Esophagus squamous epithelium (tissue), 4 donors: ENCODE measurements around the gene MRPL19.
A peak's percentile ranks its signal among the peaks of the same experiment; 100 is the strongest.

ENCODE experiments used
- CTCF ChIP-seq, 6 experiments: fragments of 450-650 bp in 4 of 6; fragments of 200-600 bp in 2 of 6; sonication (generic) in 2 of 6; IDR thresholded peaks; one replicate each; pipeline ENCODE4 v1.5.1; 2016 to 2019; ENCODE audit warnings: antibody characterized with exemption in 6 of 6, mild to moderate bottlenecking in 4 of 6, moderate library complexity in 4 of 6
- POLR2A ChIP-seq, 4 donors: fragments of 450-650 bp; IDR thresholded peaks; one replicate each; pipeline ENCODE4 v1.6.1; 2017; ENCODE audit warnings: antibody characterized with exemption in 4 of 4, mild to moderate bottlenecking in 4 of 4, moderate library complexity in 3 of 4

DNA sequence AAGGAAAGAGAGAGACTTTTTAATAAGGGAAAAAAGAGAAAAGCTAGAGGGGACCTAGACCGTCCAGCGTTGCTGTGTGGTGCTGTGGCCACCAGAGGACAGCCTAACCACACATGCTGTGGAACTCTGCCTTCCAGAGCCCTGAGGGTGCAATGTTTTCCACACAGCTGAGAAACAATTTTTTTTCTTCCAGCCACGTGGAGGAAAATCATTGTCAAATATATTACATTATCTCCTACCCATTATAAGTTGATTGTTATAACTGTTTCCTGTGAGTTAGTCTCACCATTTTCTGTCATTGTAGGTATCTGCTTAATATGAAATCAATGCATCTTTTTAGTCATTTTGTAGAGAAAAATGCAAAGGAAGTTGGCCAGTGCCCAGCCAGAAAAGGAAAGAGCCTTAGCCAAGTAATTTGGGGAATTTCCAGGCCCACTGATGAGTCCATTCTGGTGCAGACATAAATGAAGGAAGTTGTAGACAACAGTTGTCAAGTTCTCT, 5.9 kb upstream of the MRPL19 start:
- TF ChIP-seq CTCF (IDR thresholded peaks at IDR 0.05), result peak; percentile 74 to 94 (median 86)
- TF ChIP-seq POLR2A (IDR thresholded peaks at IDR 0.05), result no peak
